B cell (primary cell): ENCODE measurements around the gene RABL6. TPM values are rescaled to one million over a fixed set of nuclear protein-coding genes. Genes with fewer than 3 reads are reported as not detected.
"Not testable (repeated sequence)": the region's sequence is repeated elsewhere in the genome, so short reads cannot be mapped to it uniquely, and the experiment has no call there.

Source experiments
- ATAC-seq: fragments of 200-7000 bp; cut with Tn5 transposase; one replicate; pipeline ENCODE4 v1.10.0; 2021; ENCODE audit warnings: low read depth, mild to moderate bottlenecking, moderate number of reproducible peaks, moderate library complexity
- CTCF ChIA-PET: fragments of 350-600 bp; sonication (Branson Sonifier 250); formaldehyde crosslinking; loops from one replicate; lab custom pipeline; 2021; ENCODE audit warnings: antibody characterized with exemption, inconsistent platforms; lab: Charles Lee
- POLR2A ChIA-PET: fragments of 350-600 bp; sonication (Branson Sonifier 250); formaldehyde crosslinking; loops from one replicate; lab custom pipeline; 2021; ENCODE audit warnings: antibody characterized with exemption; lab: Charles Lee
- DNase-seq: peaks from one replicate; pipeline ENCODE4 v3.0.0; 2013
- H2AFZ ChIP-seq: 2 replicates; pipeline ENCODE4 v1.6.1; 2012; ENCODE audit warnings: mild to moderate bottlenecking, low read depth, low read length; ENCODE audit not compliant: insufficient read depth, poor library complexity, severe bottlenecking
- H3K27ac ChIP-seq, 2 donors: 1 replicate in 1 of 2; 2 replicates in 1 of 2; pipeline ENCODE4 v1.5.1; 2012 to 2013; ENCODE audit warnings: low read length in 2 of 2, mild to moderate bottlenecking in 2 of 2, moderate library complexity in 1 of 2
- H3K27me3 ChIP-seq, 4 experiments: fragments of 200-600 bp in 1 of 4; sonication (generic) in 1 of 4; replicated peaks in 1 of 4; 1 replicate in 2 of 4; 2 replicates in 2 of 4; pipeline versions ENCODE4 v1.6.1 to v1.7.0; 2013 to 2016; ENCODE audit warnings: low read length in 3 of 4, mild to moderate bottlenecking in 2 of 4, mixed read lengths in 1 of 4, moderate library complexity in 1 of 4; ENCODE audit not compliant: insufficient read depth in 4 of 4, control insufficient read depth in 3 of 4; ENCODE audit errors: control extremely low read depth in 1 of 4
- H3K36me3 ChIP-seq, 2 experiments: replicated peaks in 1 of 2; 1 replicate in 1 of 2; 2 replicates in 1 of 2; pipeline versions ENCODE4 v1.6.1 to v1.7.1; 2013; ENCODE audit warnings: low read length in 1 of 2; ENCODE audit not compliant: insufficient read depth in 2 of 2, control insufficient read depth in 1 of 2; ENCODE audit errors: control extremely low read depth in 1 of 2, extremely low read depth in 1 of 2
- H3K4me1 ChIP-seq, 2 donors: fragments of 200-600 bp in 1 of 2; sonication (generic) in 1 of 2; 1 replicate in 1 of 2; 2 replicates in 1 of 2; pipeline versions ENCODE4 v1.5.1 to v1.6.1; 2013 to 2017; ENCODE audit warnings: low read length in 2 of 2; ENCODE audit not compliant: control insufficient read depth in 2 of 2, insufficient read depth in 2 of 2
- H3K4me2 ChIP-seq: replicated peaks from 2 replicates; pipeline ENCODE3; 2012; ENCODE audit warnings: mild to moderate bottlenecking, low read depth, low read length; ENCODE audit not compliant: poor library complexity, severe bottlenecking
- H3K4me3 ChIP-seq, 5 experiments: fragments of 200-600 bp in 1 of 5; sonication (generic) in 1 of 5; 1 replicate in 3 of 5; 2 replicates in 2 of 5; pipeline versions ENCODE4 v1.5.1 to v1.7.0; 2011 to 2016; ENCODE audit warnings: low read length in 4 of 5, mild to moderate bottlenecking in 4 of 5, low read depth in 2 of 5, control low read depth in 1 of 5, moderate library complexity in 1 of 5; ENCODE audit not compliant: insufficient read depth in 1 of 5; ENCODE audit errors: control extremely low read depth in 1 of 5, extremely low read depth in 1 of 5
- H3K79me2 ChIP-seq: fragments of 200-600 bp; sonication (generic); one replicate; pipeline ENCODE4 v1.6.0; 2016; ENCODE audit warnings: low read length; ENCODE audit not compliant: control insufficient read depth, insufficient read depth
- H3K9ac ChIP-seq: fragments of 200-600 bp; sonication (generic); 2 replicates; pipeline ENCODE4 v1.6.1; 2017; ENCODE audit warnings: mild to moderate bottlenecking, low read length, moderate library complexity
- H3K9me3 ChIP-seq, 3 donors: one replicate each; pipeline versions ENCODE4 v1.6.1 to v1.7.1; 2013; ENCODE audit warnings: low read length in 2 of 3; ENCODE audit not compliant: control insufficient read depth in 2 of 3, insufficient read depth in 1 of 3; ENCODE audit errors: control extremely low read depth in 1 of 3
- H4K20me1 ChIP-seq: 2 replicates; pipeline ENCODE4 v1.6.0; 2012; ENCODE audit warnings: mild to moderate bottlenecking, low read length; ENCODE audit not compliant: insufficient read depth, control insufficient read depth, poor library complexity, severe bottlenecking
- H3K27ac Mint-ChIP-seq: one replicate; pipeline ENCODE4 v1.8.0; 2021; ENCODE audit warnings: mixed read lengths
- H3K27me3 Mint-ChIP-seq: one replicate; pipeline ENCODE4 v1.8.0; 2021; ENCODE audit warnings: mixed read lengths
- H3K4me1 Mint-ChIP-seq: one replicate; pipeline ENCODE4 v1.8.0; 2021; ENCODE audit warnings: mixed read lengths
- H3K4me3 Mint-ChIP-seq: one replicate; pipeline ENCODE4 v1.8.0; 2021; ENCODE audit warnings: mixed read lengths
- H3K9me3 Mint-ChIP-seq: one replicate; pipeline ENCODE4 v1.8.0; 2022; ENCODE audit warnings: mixed read lengths; ENCODE audit not compliant: insufficient read depth
- CTCF ChIP-seq: fragments of 200-600 bp; IDR thresholded peaks from one replicate; pipeline ENCODE4 v1.8.0; 2022; ENCODE audit warnings: antibody characterized with exemption, mild to moderate bottlenecking
- EZH2 ChIP-seq: IDR thresholded peaks from 2 replicates; pipeline ENCODE4 v1.6.1; 2012; ENCODE audit warnings: borderline replicate concordance, low read depth, mild to moderate bottlenecking, moderate library complexity, low read length; ENCODE audit not compliant: insufficient read depth, poor library complexity, severe bottlenecking
- WGBS: methylation state at CpG from one replicate; pipeline ENCODE4 v1.1.5; 2013; ENCODE audit warnings: missing lambda C conversion rate; ENCODE audit not compliant: insufficient coverage; 5-methylcytosine and 5-hydroxymethylcytosine counted together
- intact Hi-C: fragments of 100-400 bp; cut with micrococcal nuclease; formaldehyde crosslinking; loops from one replicate; pipeline ENCODE4 v1.10.0; 2022
- polyA plus RNA-seq: library from polyadenylated mRNA; depleted of rRNA; stranded (reverse); fragments of >200 nt; gene quantifications from 2 replicates; pipeline ENCODE4 v1.2.3, GENCODE V29; 2012
- total RNA-seq, 2 donors: library from RNA; stranded (reverse); fragments of 120-200 nt in 1 of 2; gene quantifications; 1 replicate in 1 of 2; 2 replicates in 1 of 2; pipeline versions ENCODE4 v1.2.3 to v1.2.4, GENCODE V29; 2013 to 2022

Gene RABL6
- total and polyA plus RNA-seq, 2 donors (not counting 1 experiment from before 2014, with no cell fraction given): 33.6 to 70.5 TPM

GRCh38 chr9:136796238-136796774 lies 11.4 kb upstream of the RABL6 start, which contains the start of gene CCDC183:
CCDC183 (plus strand) TSS chr9:136796338; CDS start chr9:136796398, 60 bp downstream.
- peaks cover 31 to 40% of the 10 kb centered on the region in 2 donors for H3K4me1 ChIP-seq
- 83% methylated on average over 1 of the region's 5 CpGs for WGBS
- no peak within 1 kb of the TSS for H3K27ac Mint-ChIP-seq

GRCh38 chr9:136796775-136797347 lies 10.9 kb upstream of the RABL6 start:
- Mint-ChIP-seq H3K4me1 (peaks cover 20% of the 10 kb centered on the region), H3K4me3 (peak overlapping the region; percentile 37)
- Histone ChIP-seq H3K4me1 (peaks cover 27 to 38% of the 10 kb centered on the region in 2 donors), H3K27me3 (peaks cover 0 to 22% (median 9%) of the 10 kb centered on the region in 4 experiments), H4K20me1 (peaks cover 10% of the 10 kb centered on the region)
- H3K79me2 ChIP-seq, H2AFZ ChIP-seq, H3K27ac Mint-ChIP-seq, POLR2A ChIA-PET, H3K27ac ChIP-seq, ATAC-seq, H3K9ac ChIP-seq, CTCF ChIA-PET, DNase-seq, H3K9me3 Mint-ChIP-seq, H3K27me3 Mint-ChIP-seq, H3K36me3 ChIP-seq, H3K4me2 ChIP-seq, H3K4me3 ChIP-seq, H3K9me3 ChIP-seq: not testable (repeated sequence)
- intact Hi-C loops: loop anchor here (10.0 kb wide), 1 partner anchor 658 kb away; the partner anchor contains the start of gene NSMF
- WGBS: 60% methylated on average over 1 of the region's 10 CpGs

More at GRCh38 chr9:136796238-136796774, 11.4 kb upstream of the RABL6 start, which contains the start of gene CCDC183:
- Histone ChIP-seq H3K9ac (no peak within 1 kb of the TSS), H4K20me1 (peaks cover 12% of the 10 kb centered on the region), H3K27me3 (peaks cover 0 to 22% (median 9%) of the 10 kb centered on the region in 4 experiments), H3K36me3 (peaks cover 0 to 4% of the 10 kb centered on the region in 2 experiments), H3K27ac (no peak within 1 kb of the TSS), H2AFZ (no peak within 1 kb of the TSS), H3K9me3 (no peaks in the 10 kb centered on the region), H3K79me2 (peaks cover 4% of the 10 kb centered on the region), H3K4me2 (no peak within 1 kb of the TSS), H3K4me3 (no peak within 1 kb of the TSS)
- peaks cover 6% of the 10 kb centered on the region for H3K27me3 Mint-ChIP-seq
- DNase-seq (no peak), ATAC-seq (no peak)
- CTCF ChIA-PET: no interaction called here
- peak within 1 kb of the TSS; percentile 37 for H3K4me3 Mint-ChIP-seq
- intact Hi-C loops: loop anchor here (10.0 kb wide), 1 partner anchor 658 kb away; the partner anchor contains the start of gene NSMF
- POLR2A ChIA-PET: no interaction called here
- H3K4me1 Mint-ChIP-seq: peaks cover 22% of the 10 kb centered on the region
- TF ChIP-seq EZH2 (no peak), CTCF (no peak)
- no peaks in the 10 kb centered on the region for H3K9me3 Mint-ChIP-seq
